NCI-H1694 treated with DMSO at 0.1 percent for 48 hours (cell line): ENCODE data around the gene RTKN.

Source experiments
- DNase-seq: peaks from one replicate; lab custom pipeline; 2025; lab: John Stamatoyannopoulos, UW

Gene RTKN

GRCh38 chr2:74417197-74417596 lies 24.5 kb downstream of the RTKN start:
- no peak for DNase-seq

- DNase-seq: peak; percentile 61
These were observed 25.0 kb downstream of the RTKN start for GRCh38 chr2:74416778-74417177.

- no peak for DNase-seq
These were observed 25.9 kb downstream of the RTKN start for GRCh38 chr2:74415762-74416395.

- DNase-seq: no peak
These were observed 26.6 kb downstream of the RTKN start for GRCh38 chr2:74414881-74415761.

GRCh38 chr2:74414441-74414840 lies 27.3 kb downstream of the RTKN start:
- DNase-seq: no peak

GRCh38 chr2:74413001-74413698 lies 28.6 kb downstream of the RTKN start:
- no peak for DNase-seq

- DNase-seq: no peak
These were observed 34.1 kb downstream of the RTKN start for GRCh38 chr2:74407682-74408081.

- DNase-seq: no peak
These were observed 35.7 kb downstream of the RTKN start for GRCh38 chr2:74406035-74406434.

- no peak for DNase-seq
These were observed 39.8 kb downstream of the RTKN start for GRCh38 chr2:74401891-74402290.

- peak; percentile 13 for DNase-seq
These were observed 42.0 kb downstream of the RTKN start for GRCh38 chr2:74399785-74400184.

GRCh38 chr2:74396149-74396548 lies 45.6 kb downstream of the RTKN start:
- DNase-seq: no peak

GRCh38 chr2:74393525-74393924 lies 48.2 kb downstream of the RTKN start:
- no peak for DNase-seq

GRCh38 chr2:74392449-74392743 lies 49.3 kb downstream of the RTKN start:
- DNase-seq: no peak

- DNase-seq: peak; percentile 93
These were observed 49.9 kb downstream of the RTKN start for GRCh38 chr2:74391580-74392448.

- DNase-seq: no peak
These were observed 50.5 kb downstream of the RTKN start for GRCh38 chr2:74391209-74391579.

- no peak for DNase-seq
These were observed 51.1 kb downstream of the RTKN start for GRCh38 chr2:74390606-74391005.

GRCh38 chr2:74387346-74387745 lies 54.4 kb downstream of the RTKN start:
- no peak for DNase-seq

- no peak for DNase-seq
These were observed 56.3 kb downstream of the RTKN start for GRCh38 chr2:74385396-74385795.

GRCh38 chr2:74384051-74384450 lies 57.7 kb downstream of the RTKN start:
- no peak for DNase-seq

- no peak for DNase-seq
These were observed 58.5 kb downstream of the RTKN start for GRCh38 chr2:74383254-74383653.

- DNase-seq: no peak
These were observed 60.0 kb downstream of the RTKN start for GRCh38 chr2:74381751-74382150.
